Inflammatory macrophage (primary cell): ENCODE results near the gene TNFSF12.

ENCODE experiments used
- DNase-seq, 2 donors: peaks; one replicate each; pipeline ENCODE4 v3.0.0-alpha.2; 2020 to 2022

The TNFSF12 gene

GRCh38 chr17:7572338-7572587 lies 23.4 kb downstream of the TNFSF12 start:
- no peak for DNase-seq

GRCh38 chr17:7572588-7573323 lies 23.9 kb downstream of the TNFSF12 start:
- DNase-seq, result peak; percentile 100

- DNase-seq, result peak; percentile 94
Measured at GRCh38 chr17:7573324-7574080, 24.6 kb downstream of the TNFSF12 start.

- DNase-seq, result peak in 1 of 2 donors; percentile 8
Measured at GRCh38 chr17:7574176-7574953, 25.5 kb downstream of the TNFSF12 start.

GRCh38 chr17:7575481-7575883 lies 26.6 kb downstream of the TNFSF12 start:
- DNase-seq, result no peak

GRCh38 chr17:7575959-7576358 lies 27.1 kb downstream of the TNFSF12 start:
- no peak for DNase-seq

- DNase-seq, result no peak
Measured at GRCh38 chr17:7576432-7576937, 27.6 kb downstream of the TNFSF12 start.

GRCh38 chr17:7577327-7578199 lies 28.7 kb downstream of the TNFSF12 start:
- no peak for DNase-seq

- peak; percentile 99 for DNase-seq
Measured at GRCh38 chr17:7579001-7579833, 30.4 kb downstream of the TNFSF12 start, which contains the start of gene CD68. TSS of gene CD68 (plus strand) at chr17:7579638. CDS start at chr17:7579678, 40 bp downstream.

GRCh38 chr17:7579834-7580603 lies 31.2 kb downstream of the TNFSF12 start:
- DNase-seq, result peak; percentile 62 to 75

GRCh38 chr17:7580604-7581575 lies 32.0 kb downstream of the TNFSF12 start:
- peak; percentile 36 to 64 for DNase-seq

GRCh38 chr17:7582396-7583252 lies 33.8 kb downstream of the TNFSF12 start:
- DNase-seq, result no peak

- peak; percentile 99 for DNase-seq
Measured at GRCh38 chr17:7583253-7584109, 34.6 kb downstream of the TNFSF12 start, which contains the start of gene MPDU1. TSS of gene MPDU1 (plus strand) at chr17:7583852. CDS start at chr17:7583863, 11 bp downstream.

- DNase-seq, result no peak
Measured at GRCh38 chr17:7586673-7587419, 38.0 kb downstream of the TNFSF12 start.

- DNase-seq, result no peak
Measured at GRCh38 chr17:7587420-7588151, 38.7 kb downstream of the TNFSF12 start.
